SK-N-DZ (cell line): Measurements from ENCODE around the gene CLEC18A.

Experiments
- small RNA-seq, 2 experiments: library from RNA; depleted of rRNA; stranded (forward); fragments of <200 nt; gene quantifications; one replicate each; pipeline ENCODE3, GENCODE V24; 2014

Gene CLEC18A

Small RNA genes lying within 50 kb of the gene (small RNA-seq; reads per million reads assigned to genes)
- gene AC026468.1 (0 reads per million in 2 experiments), gene MIR140 (8.1 to 44.6 reads per million in 2 experiments)
